Skeletal muscle satellite cell (primary cell): ENCODE measurements around the gene ADAM15.
A peak's percentile ranks its signal among the peaks of the same experiment; 100 is the strongest.

Source experiments
- H3K27me3 ChIP-seq: 2 replicates; pipeline ENCODE4 v1.7.0; 2013; ENCODE audit warnings: low read length; ENCODE audit not compliant: control insufficient read depth, insufficient read depth
- H3K36me3 ChIP-seq: 2 replicates; pipeline ENCODE4 v1.7.0; 2013; ENCODE audit warnings: mild to moderate bottlenecking, control low read depth, low read length; ENCODE audit not compliant: insufficient read depth
- H3K4me1 ChIP-seq: 2 replicates; pipeline ENCODE4 v1.7.0; 2013; ENCODE audit warnings: low read length; ENCODE audit not compliant: control insufficient read depth, insufficient read depth
- H3K4me2 ChIP-seq: 2 replicates; pipeline ENCODE4 v1.7.0; 2013; ENCODE audit warnings: mild to moderate bottlenecking, low read length
- H3K4me3 ChIP-seq: 2 replicates; pipeline ENCODE4 v1.7.0; 2013; ENCODE audit warnings: low read length
- H3K9ac ChIP-seq: 2 replicates; pipeline ENCODE4 v1.7.0; 2013; ENCODE audit warnings: mild to moderate bottlenecking, low read depth, low read length, moderate library complexity
- H3K9me3 ChIP-seq: replicated peaks from 2 replicates; pipeline ENCODE4 v1.7.0; 2013; ENCODE audit warnings: mild to moderate bottlenecking, control low read depth, low read length

The ADAM15 gene

DNA sequence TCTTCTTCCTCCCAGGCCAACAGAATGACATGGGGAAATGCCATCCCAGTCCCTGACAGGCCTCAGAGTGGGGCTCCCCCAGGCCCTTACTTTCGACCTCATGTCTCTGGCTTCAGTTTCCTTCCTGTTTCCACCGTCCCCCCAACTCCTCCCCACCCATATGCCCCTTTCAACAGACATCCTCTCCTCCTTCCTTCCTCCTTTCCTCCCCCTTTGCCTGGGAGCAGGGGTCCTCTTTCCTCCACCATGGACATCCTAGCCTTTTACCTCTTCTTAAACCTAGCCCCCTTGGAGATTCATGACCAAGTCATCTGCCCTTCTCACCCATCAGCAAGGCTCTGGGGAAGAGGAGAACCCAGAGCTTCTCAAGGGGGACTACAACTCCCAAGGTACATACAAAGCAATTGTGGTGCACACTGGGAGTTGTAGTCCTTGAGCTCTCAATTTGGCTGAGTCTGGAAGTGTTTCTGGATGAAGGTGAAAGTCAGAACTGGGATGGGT is 44.5 kb upstream of the ADAM15 start:
- Histone ChIP-seq H3K9ac (no peak overlapping the region), H3K4me2 (no peak overlapping the region), H3K36me3 (peaks cover 21% of the 10 kb centered on the region), H3K4me3 (no peak overlapping the region), H3K4me1 (peaks cover 47% of the 10 kb centered on the region), H3K27me3 (no peaks in the 10 kb centered on the region), H3K9me3 (no peaks in the 10 kb centered on the region)

DNA sequence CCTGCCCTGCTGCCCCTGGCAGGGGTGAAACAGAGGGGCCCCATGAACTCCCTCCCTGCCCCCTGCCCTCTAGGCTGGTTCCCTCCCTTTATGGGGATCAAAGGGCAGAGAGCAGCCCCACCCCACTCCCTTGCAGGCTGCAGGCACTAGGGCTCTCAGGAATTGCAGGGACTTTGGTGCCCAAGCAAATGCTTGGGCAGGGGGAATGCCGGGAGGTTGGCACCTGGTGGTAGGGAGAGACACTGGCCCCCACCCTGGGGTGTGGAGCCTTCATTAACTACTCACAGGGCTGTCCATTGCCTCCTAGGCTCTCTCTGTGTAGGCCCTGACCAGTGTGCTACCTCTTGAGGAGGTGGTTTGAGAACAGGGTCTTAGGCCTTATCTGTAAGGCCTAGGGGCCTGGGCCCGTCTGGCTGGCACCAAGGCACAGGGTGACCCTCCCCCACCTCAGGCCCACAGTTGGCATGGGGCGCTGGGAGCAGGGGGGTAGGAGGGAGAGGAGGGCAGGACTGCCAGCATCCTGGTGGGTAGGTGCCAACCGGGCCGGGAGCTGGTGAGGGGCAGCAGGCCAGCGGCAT is 43.8 kb upstream of the ADAM15 start:
- Histone ChIP-seq H3K4me1 (peaks cover 54% of the 10 kb centered on the region), H3K27me3 (no peaks in the 10 kb centered on the region), H3K9ac (no peak overlapping the region), H3K9me3 (no peaks in the 10 kb centered on the region), H3K36me3 (peaks cover 24% of the 10 kb centered on the region), H3K4me3 (no peak overlapping the region), H3K4me2 (no peak overlapping the region)

DNA sequence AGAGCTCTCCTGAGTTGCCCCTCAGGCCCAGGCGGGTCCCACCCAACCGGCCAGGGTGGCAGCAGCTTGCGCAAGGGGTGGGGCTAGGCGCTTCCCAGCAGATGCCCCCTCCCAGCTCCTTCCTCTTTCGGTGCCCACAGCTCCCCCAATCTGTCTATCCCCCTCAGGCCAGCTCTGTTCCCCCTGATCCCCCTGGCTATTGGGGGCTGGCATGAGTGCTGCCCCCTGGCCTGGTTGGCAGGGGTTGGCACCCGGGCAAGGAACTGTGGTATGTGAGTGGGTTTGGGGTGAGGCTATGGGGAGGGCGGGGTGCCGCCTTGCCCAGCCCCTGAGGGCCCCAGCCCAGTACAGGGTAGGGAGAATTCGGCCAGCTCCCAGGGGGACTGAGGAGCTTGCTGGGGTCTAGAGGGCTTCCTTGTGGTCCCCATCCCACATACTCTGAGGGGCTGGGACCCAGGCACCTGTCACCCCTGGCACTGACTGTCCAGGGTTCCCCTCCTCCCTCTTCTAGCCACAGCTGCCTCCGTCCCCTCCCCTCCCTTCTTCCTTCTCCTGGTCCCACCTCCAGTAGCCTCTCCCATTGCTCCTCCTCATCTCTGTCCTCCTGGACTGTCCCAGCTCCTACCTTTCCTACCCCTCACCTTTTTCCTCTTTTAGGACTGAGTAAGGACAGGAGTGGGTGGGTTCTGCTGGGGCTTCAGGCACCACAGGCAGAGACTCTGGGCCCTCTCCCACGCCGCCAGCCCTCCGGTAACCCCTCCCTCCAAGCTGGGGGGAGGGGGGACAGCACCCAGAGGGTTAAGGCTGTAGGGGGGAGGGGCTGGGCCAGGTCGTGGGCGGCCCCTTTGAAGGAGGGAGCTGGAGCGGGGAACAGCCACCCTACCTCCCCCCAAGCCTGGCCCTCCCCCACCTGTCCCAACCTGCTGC is 42.8 kb upstream of the ADAM15 start:
- no peak overlapping the region for H3K4me2 ChIP-seq
- H3K9me3 ChIP-seq: no peaks in the 10 kb centered on the region
- H3K9ac ChIP-seq: peak overlapping the region; percentile 6
- H3K27me3 ChIP-seq: no peaks in the 10 kb centered on the region
- H3K36me3 ChIP-seq: peaks cover 25% of the 10 kb centered on the region
- peaks cover 56% of the 10 kb centered on the region for H3K4me1 ChIP-seq
- no peak overlapping the region for H3K4me3 ChIP-seq

DNA sequence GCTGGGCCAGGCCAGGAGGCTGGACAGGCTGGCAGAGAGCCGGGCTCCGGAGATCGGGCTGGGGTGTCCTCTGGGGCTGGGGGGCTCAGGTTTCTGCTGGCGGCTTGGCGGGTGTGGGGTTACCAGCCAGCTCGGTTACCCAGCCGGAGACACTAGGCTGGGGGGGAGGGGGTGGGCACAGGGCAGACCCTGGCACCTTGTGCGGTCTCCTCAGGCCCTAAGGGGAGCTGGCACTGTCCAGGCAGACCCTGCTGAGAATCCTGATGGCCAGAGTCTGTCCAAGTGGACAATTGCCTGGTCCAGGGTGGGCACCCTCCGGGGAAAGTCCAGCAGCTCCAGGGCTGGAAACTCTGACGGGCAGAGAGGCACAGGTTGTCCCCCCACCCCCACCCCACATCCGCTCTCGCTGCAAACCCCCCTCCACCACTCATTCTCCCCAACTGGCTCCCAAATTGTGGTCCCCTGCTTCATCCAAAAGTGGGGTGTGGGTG is 41.9 kb upstream of the ADAM15 start:
- H3K27me3 ChIP-seq: no peaks in the 10 kb centered on the region
- no peak overlapping the region for H3K9ac ChIP-seq
- no peak overlapping the region for H3K4me3 ChIP-seq
- H3K9me3 ChIP-seq: no peaks in the 10 kb centered on the region
- H3K36me3 ChIP-seq: peaks cover 30% of the 10 kb centered on the region
- peaks cover 53% of the 10 kb centered on the region for H3K4me1 ChIP-seq
- no peak overlapping the region for H3K4me2 ChIP-seq

DNA sequence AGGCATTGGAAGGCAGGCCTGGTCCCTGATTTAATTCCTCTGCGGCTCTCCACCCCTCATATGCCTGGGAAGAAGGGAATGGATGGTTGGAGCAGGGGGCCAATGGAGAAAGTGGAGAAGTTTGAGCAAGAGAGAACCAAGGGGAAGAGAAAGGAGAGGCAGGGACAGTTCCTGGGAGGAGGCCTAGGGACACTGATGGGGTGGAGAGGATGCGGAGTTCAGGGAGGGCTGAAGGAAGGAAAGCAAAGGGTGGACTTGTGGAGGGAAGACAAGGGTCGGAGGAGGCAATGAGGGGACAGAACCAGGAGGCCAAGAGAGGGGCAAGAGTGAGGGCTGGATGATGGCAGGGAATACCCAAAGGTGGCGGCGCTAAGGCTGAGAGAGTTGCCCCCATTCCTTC is 41.4 kb upstream of the ADAM15 start:
- Histone ChIP-seq H3K9ac (no peak overlapping the region), H3K4me2 (no peak overlapping the region), H3K27me3 (no peaks in the 10 kb centered on the region), H3K9me3 (no peaks in the 10 kb centered on the region), H3K4me3 (no peak overlapping the region), H3K4me1 (peaks cover 49% of the 10 kb centered on the region), H3K36me3 (peaks cover 35% of the 10 kb centered on the region)

DNA sequence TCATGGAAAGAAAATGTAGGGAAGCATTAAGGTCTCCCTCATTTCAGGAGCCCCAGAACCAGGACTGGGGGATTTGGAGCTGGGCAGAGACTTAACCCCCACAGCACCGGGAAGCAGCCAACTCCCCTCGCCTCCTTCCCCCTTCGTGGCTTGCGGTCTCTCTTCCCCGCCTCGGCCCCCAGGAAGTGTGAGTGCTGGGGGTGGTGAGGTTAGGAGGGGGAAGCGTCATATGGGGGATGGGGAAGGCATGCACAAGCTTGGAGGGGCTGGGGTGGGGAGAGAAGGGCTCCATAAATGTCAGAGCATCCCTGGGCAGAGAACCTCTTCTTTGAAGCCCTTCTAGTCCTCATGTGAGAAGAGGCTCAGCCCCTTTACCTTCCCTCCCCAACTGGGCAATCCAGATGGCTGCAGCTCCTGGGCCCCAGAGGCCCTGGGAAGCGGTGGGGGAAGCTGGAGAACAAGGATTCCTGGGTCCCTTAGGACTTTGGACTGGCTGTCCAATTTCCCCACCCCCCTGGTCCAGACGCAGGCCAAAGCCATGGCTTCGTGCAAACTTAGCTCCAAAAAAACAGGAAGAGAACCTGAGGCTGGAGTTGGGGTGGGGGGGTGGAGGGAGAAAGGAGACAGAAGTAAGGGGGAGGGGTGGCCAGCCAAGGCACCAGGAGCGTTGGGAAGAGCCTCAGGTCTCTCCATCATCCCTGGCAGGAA is 40.8 kb upstream of the ADAM15 start:
- Histone ChIP-seq H3K4me3 (no peak overlapping the region), H3K4me2 (no peak overlapping the region), H3K9me3 (no peaks in the 10 kb centered on the region), H3K27me3 (no peaks in the 10 kb centered on the region), H3K4me1 (peaks cover 42% of the 10 kb centered on the region), H3K36me3 (peaks cover 39% of the 10 kb centered on the region), H3K9ac (no peak overlapping the region)

DNA sequence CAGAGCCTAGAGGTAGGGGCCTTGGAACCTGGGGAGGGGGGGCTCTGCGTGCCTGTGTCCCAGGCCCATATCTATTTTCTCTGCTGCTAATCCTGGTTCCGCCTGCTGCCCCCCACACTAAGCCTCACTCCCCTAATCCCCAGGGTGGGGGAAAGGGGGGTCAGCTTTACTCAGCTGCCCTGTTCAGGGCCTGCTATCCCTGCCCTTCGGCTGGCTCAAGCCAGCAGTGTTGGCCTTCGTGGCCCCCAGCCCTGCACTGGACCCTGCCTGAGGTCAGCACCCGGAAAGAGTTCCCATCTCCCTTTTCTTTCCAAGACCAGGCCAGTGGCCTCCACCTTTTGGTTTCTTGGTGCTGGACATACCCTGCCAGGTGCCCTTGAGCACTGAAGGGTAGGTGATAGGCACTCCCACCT is 40.1 kb upstream of the ADAM15 start:
- Histone ChIP-seq H3K9me3 (no peaks in the 10 kb centered on the region), H3K4me2 (no peak overlapping the region), H3K9ac (no peak overlapping the region), H3K36me3 (peaks cover 41% of the 10 kb centered on the region), H3K4me1 (peaks cover 36% of the 10 kb centered on the region), H3K4me3 (no peak overlapping the region), H3K27me3 (no peaks in the 10 kb centered on the region)

DNA sequence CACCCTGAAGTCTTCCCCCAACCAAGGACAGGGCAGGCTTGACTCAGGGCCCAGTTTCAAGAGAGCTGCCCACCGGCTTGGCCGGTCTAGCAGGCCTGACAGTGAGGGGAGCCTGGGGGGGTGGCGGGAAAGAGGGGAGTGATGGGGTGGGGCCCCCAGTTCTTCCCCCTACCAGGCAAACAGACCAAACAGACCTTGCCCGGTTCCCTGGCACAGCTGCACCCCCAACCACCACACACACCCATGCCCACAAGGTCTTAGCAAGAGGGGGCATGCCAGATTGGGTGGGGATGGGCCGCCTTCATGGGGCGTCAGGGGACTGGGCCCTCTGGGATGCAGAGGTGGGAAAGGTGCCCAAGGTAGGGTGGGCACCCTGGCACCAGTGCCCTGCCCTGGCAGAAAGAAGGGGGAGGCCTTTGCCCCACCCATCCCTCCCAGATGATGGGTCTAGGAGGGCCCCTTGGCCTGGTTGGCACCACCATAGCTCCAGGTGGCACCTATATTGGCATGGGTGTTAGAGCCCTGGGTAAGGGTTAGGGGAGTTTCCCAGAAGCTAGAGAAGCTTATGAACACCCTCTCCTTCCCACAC is 39.6 kb upstream of the ADAM15 start:
- H3K9ac ChIP-seq: no peak overlapping the region
- H3K9me3 ChIP-seq: no peaks in the 10 kb centered on the region
- H3K4me3 ChIP-seq: no peak overlapping the region
- no peak overlapping the region for H3K4me2 ChIP-seq
- H3K4me1 ChIP-seq: peaks cover 31% of the 10 kb centered on the region
- H3K27me3 ChIP-seq: no peaks in the 10 kb centered on the region
- H3K36me3 ChIP-seq: peaks cover 42% of the 10 kb centered on the region

DNA sequence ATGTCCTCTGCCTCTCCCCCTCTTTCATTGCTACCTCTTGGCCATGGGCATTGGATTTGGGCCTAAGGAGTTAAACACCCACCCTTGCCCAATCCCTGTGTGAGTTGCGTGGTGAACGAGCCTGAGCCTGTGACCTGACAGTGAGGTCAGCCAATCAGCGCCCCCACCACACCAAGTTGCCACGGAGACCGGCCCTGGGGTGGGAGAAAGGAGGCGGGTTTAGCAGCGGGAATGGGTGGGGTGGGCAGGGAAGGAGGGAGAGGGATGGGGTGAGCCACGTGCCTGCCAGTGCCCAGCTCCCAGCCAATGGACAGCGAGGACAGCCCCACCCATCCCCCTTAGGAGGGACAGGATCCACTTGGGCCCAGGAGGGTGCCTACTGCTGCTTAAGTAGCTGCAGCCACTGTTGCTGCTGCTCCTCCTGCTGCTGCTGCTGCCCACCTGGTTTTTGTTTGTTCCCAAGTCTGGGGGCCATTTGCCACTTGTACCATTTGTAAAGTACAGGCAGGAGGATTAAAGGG is 39.0 kb upstream of the ADAM15 start:
- H3K4me2 ChIP-seq: no peak overlapping the region
- peaks cover 41% of the 10 kb centered on the region for H3K36me3 ChIP-seq
- H3K27me3 ChIP-seq: no peaks in the 10 kb centered on the region
- no peak overlapping the region for H3K9ac ChIP-seq
- H3K4me3 ChIP-seq: no peak overlapping the region
- H3K4me1 ChIP-seq: peaks cover 30% of the 10 kb centered on the region
- no peaks in the 10 kb centered on the region for H3K9me3 ChIP-seq

DNA sequence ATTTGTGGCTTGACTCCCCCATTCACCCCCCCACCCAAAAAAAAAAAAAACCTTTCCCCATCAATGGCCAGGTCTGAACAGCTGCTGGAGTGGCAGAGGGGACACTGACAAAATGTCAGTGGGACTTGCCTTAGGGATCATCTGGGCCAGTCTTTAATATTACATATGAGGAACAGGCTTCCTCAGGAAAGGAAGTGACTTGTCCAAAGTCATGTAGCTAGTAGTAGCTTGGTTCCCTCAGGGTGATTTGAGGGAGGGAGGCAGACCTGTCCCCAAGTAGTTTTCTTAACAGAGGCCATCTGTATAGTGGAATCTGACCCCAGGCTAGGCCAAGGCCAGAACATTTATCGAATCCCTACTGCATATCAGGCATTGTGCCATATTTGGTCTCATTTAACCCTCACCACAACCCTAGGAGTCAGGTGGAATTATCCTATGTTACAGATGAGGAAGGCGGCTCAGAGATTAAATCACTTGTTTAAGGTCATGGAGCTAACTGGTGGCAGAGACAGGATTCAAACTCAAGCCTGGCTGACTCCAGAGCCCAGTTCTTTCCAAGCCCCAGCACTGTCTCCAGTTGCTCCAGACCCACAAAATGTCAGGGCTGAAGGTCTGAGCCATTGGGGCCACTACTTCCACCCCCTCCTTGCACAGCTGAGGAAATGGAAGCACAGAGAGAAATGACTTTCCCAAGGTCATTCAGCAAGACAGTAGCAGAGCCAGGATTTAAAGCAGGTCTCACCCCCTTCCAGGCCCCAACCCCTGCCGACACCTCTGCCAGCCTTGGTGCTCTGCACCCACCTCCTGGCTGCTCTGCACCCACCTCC is 38.1 kb upstream of the ADAM15 start:
- H3K36me3 ChIP-seq: peaks cover 39% of the 10 kb centered on the region
- H3K27me3 ChIP-seq: no peaks in the 10 kb centered on the region
- no peak overlapping the region for H3K9ac ChIP-seq
- H3K4me1 ChIP-seq: peaks cover 30% of the 10 kb centered on the region
- no peaks in the 10 kb centered on the region for H3K9me3 ChIP-seq
- H3K4me3 ChIP-seq: no peak overlapping the region
- H3K4me2 ChIP-seq: no peak overlapping the region
